Keratinocyte (primary cell): ENCODE data around the gene PIWIL4. TPM values are rescaled to one million over a fixed set of nuclear protein-coding genes. Genes with fewer than 3 reads are reported as not detected.

ENCODE experiments used
- DNase-seq: peaks from one replicate; pipeline ENCODE4 v3.0.0-alpha.2; 2011; ENCODE audit warnings: low read depth, missing footprints, low spot score
- FAIRE-seq: peaks from 2 replicates; lab custom pipeline; 2011; peaks lifted over from hg19 to GRCh38; lab: Jason Lieb, UNC
- H2AFZ ChIP-seq: 2 replicates; pipeline ENCODE4 v1.6.0; 2012; ENCODE audit warnings: low read length, control low read depth, inconsistent platforms; ENCODE audit not compliant: control insufficient read depth
- H3K27ac ChIP-seq: 2 replicates; pipeline ENCODE4 v1.5.1; 2011; ENCODE audit warnings: low read length; ENCODE audit not compliant: control insufficient read depth, insufficient read depth
- H3K27me3 ChIP-seq: 3 replicates; pipeline ENCODE4 v1.6.0; 2011; ENCODE audit warnings: low read length; ENCODE audit not compliant: control insufficient read depth, insufficient read depth; ENCODE audit errors: extremely low read depth
- H3K36me3 ChIP-seq, 2 experiments: 2 replicates in 1 of 2; 3 replicates in 1 of 2; pipeline ENCODE4 v1.5.1; 2011; ENCODE audit warnings: low read length in 2 of 2, mild to moderate bottlenecking in 1 of 2; ENCODE audit not compliant: control insufficient read depth in 2 of 2, insufficient read depth in 2 of 2; ENCODE audit errors: extremely low read depth in 1 of 2
- H3K4me1 ChIP-seq: 3 replicates; pipeline ENCODE4 v1.5.1; 2011; ENCODE audit warnings: low read length; ENCODE audit not compliant: control insufficient read depth, insufficient read depth; ENCODE audit errors: extremely low read depth
- H3K4me2 ChIP-seq: 3 replicates; pipeline ENCODE4 v1.6.0; 2011; ENCODE audit warnings: low read depth, low read length; ENCODE audit not compliant: control insufficient read depth, insufficient read depth; ENCODE audit errors: extremely low read depth
- H3K4me3 ChIP-seq, 3 experiments: fragments of 200-600 bp in 1 of 3; sonication (generic) in 1 of 3; 2 replicates in 2 of 3; 3 replicates in 1 of 3; pipeline ENCODE4 v1.5.1; 2011 to 2016; ENCODE audit warnings: low read length in 3 of 3, mild to moderate bottlenecking in 3 of 3, control low read depth in 2 of 3, inconsistent platforms in 1 of 3, low read depth in 1 of 3, mixed read lengths in 1 of 3, mixed run types in 1 of 3, moderate library complexity in 1 of 3; ENCODE audit not compliant: control insufficient read depth in 2 of 3, insufficient read depth in 2 of 3; ENCODE audit errors: extremely low read depth in 1 of 3
- H3K79me2 ChIP-seq: 2 replicates; pipeline ENCODE4 v1.6.0; 2012; ENCODE audit warnings: low read length; ENCODE audit not compliant: control insufficient read depth, insufficient read depth
- H3K9ac ChIP-seq: 3 replicates; pipeline ENCODE4 v1.6.0; 2011; ENCODE audit warnings: low read length; ENCODE audit not compliant: control insufficient read depth, insufficient read depth; ENCODE audit errors: extremely low read depth
- H3K9me1 ChIP-seq: 3 replicates; pipeline ENCODE4 v1.6.0; 2011; ENCODE audit warnings: low read length; ENCODE audit not compliant: control insufficient read depth, insufficient read depth; ENCODE audit errors: extremely low read depth
- H3K9me3 ChIP-seq: 2 replicates; pipeline ENCODE4 v1.5.1; 2012; ENCODE audit warnings: low read depth, low read length; ENCODE audit not compliant: control insufficient read depth
- H4K20me1 ChIP-seq: 3 replicates; pipeline ENCODE4 v1.6.0; 2011; ENCODE audit warnings: low read length; ENCODE audit not compliant: control insufficient read depth, insufficient read depth; ENCODE audit errors: extremely low read depth
- CTCF ChIP-seq, 3 experiments: IDR thresholded peaks in 1 of 3; conservative IDR thresholded peaks in 1 of 3; optimal IDR thresholded peaks in 1 of 3; 2 replicates in 2 of 3; 3 replicates in 1 of 3; pipeline versions ENCODE3 to v1.5.1; 2011; ENCODE audit warnings: low read length in 3 of 3, mild to moderate bottlenecking in 3 of 3, moderate library complexity in 2 of 3, control low read depth in 1 of 3, inconsistent platforms in 1 of 3; ENCODE audit not compliant: insufficient read depth in 2 of 3; ENCODE audit errors: extremely low read depth in 1 of 3
- EZH2 ChIP-seq: IDR thresholded peaks from one replicate; pipeline ENCODE4 v1.6.1; 2012; ENCODE audit warnings: inconsistent platforms, mild to moderate bottlenecking, low read length, moderate library complexity
- dilution Hi-C: fragments of 300-500 bp; cut with MboI; formaldehyde crosslinking; loops from one replicate; pipeline ENCODE4 v1.7.0; 2020; ENCODE audit warnings: low sequenced_read_pairs; ENCODE audit not compliant: extremely low pct_ligation_motif_present
- polyA plus RNA-seq, 5 experiments: library from polyadenylated mRNA; depleted of rRNA in 3 of 5; stranded (reverse) in 3 of 5; stranded (forward) in 1 of 5; unstranded in 1 of 5; fragments of >200 nt; gene quantifications; 1 replicate in 1 of 5; 2 replicates in 3 of 5; 3 replicates in 1 of 5; pipeline versions ENCODE4 v1.2.1 to v1.2.3, GENCODE V29; 2011 to 2012; ENCODE audit warnings: missing spikeins in 2 of 5, low read depth in 1 of 5, low replicate concordance in 1 of 5

PIWIL4 gene
- polyA plus RNA-seq, 1 donor (not counting 4 experiments of a cell fraction or from before 2014, with no cell fraction given), result 0.14 TPM

GRCh38 chr11:94577841-94578240, 10.7 kb downstream of the PIWIL4 start:
- no peak overlapping the region for H3K4me2 ChIP-seq
- H3K4me1 ChIP-seq, result no peaks in the 10 kb centered on the region
- H3K4me3 ChIP-seq, result no peak overlapping the region
- no peaks in the 10 kb centered on the region for H3K79me2 ChIP-seq
- peaks cover 6% of the 10 kb centered on the region for H3K27me3 ChIP-seq
- no peak overlapping the region for H3K9ac ChIP-seq
- TF ChIP-seq EZH2 (no peak), CTCF (optimal IDR thresholded peaks at IDR 0.05 in 1 of 3, IDR thresholded peaks at IDR 0.05 in 1 of 3, conservative IDR thresholded peaks at IDR 0.05 in 1 of 3; ENCODE audit: extremely low read depth in 1 of 3, insufficient read depth in 2 of 3, low read length in 3 of 3) (no peak)
- H3K9me3 ChIP-seq, result no peaks in the 10 kb centered on the region
- no peaks in the 10 kb centered on the region for H3K36me3 ChIP-seq
- no peak overlapping the region for H3K27ac ChIP-seq
- dilution Hi-C loops, result no loop called here
- H4K20me1 ChIP-seq, result no peaks in the 10 kb centered on the region
- FAIRE-seq (no peak), DNase-seq (no peak)
- no peaks in the 10 kb centered on the region for H3K9me1 ChIP-seq
- H2AFZ ChIP-seq, result no peak overlapping the region

- DNase-seq, result no peak
- H3K79me2 ChIP-seq, result no peaks in the 10 kb centered on the region
- no peak overlapping the region for H3K27ac ChIP-seq
- H3K4me3 ChIP-seq, result no peak overlapping the region
- H3K4me1 ChIP-seq, result no peaks in the 10 kb centered on the region
- no peaks in the 10 kb centered on the region for H3K9me3 ChIP-seq
- H3K36me3 ChIP-seq, result no peaks in the 10 kb centered on the region
- FAIRE-seq, result no peak
- dilution Hi-C loops, result no loop called here
- H4K20me1 ChIP-seq, result no peaks in the 10 kb centered on the region
- TF ChIP-seq CTCF (optimal IDR thresholded peaks at IDR 0.05 in 1 of 3, IDR thresholded peaks at IDR 0.05 in 1 of 3, conservative IDR thresholded peaks at IDR 0.05 in 1 of 3; ENCODE audit: extremely low read depth in 1 of 3, insufficient read depth in 2 of 3, low read length in 3 of 3), result no peak
- no peaks in the 10 kb centered on the region for H3K9me1 ChIP-seq
- H3K9ac ChIP-seq, result no peak overlapping the region
- peaks cover 8% of the 10 kb centered on the region for H3K27me3 ChIP-seq
- H3K4me2 ChIP-seq, result no peak overlapping the region
- no peak overlapping the region for H2AFZ ChIP-seq
Measured at GRCh38 chr11:94581926-94582325, 14.8 kb downstream of the PIWIL4 start.
